Measurements from ENCODE around the gene RUFY2.
"Not testable (repeated sequence)": the region's sequence is repeated elsewhere in the genome, so short reads cannot be mapped to it uniquely, and the experiment has no call there.

The RUFY2 gene

GRCh38 chr10:68406815-68407548 lies at the start of gene RUFY2:
Gene RUFY2, minus strand, starts transcription at chr10:68407277. Its CDS starts 88 bp downstream, at chr10:68407189.
- DNase-seq = peak; percentile 33

- not testable (repeated sequence) for DNase-seq
These were observed 42.6 kb upstream of the RUFY2 start for GRCh38 chr10:68449698-68450097.

GRCh38 chr10:68446179-68446578 lies 39.1 kb upstream of the RUFY2 start:
- DNase-seq = no peak

GRCh38 chr10:68442971-68443370 lies 35.9 kb upstream of the RUFY2 start:
- DNase-seq = no peak

- no peak for DNase-seq
These were observed 33.8 kb upstream of the RUFY2 start for GRCh38 chr10:68440898-68441297.

GRCh38 chr10:68435803-68436202 lies 28.7 kb upstream of the RUFY2 start:
- DNase-seq = no peak

GRCh38 chr10:68434657-68435056 lies 27.6 kb upstream of the RUFY2 start:
- no peak for DNase-seq

- DNase-seq = no peak
These were observed 21.5 kb upstream of the RUFY2 start for GRCh38 chr10:68428396-68429104.

GRCh38 chr10:68424454-68425014 lies 17.5 kb upstream of the RUFY2 start:
- no peak for DNase-seq

- DNase-seq = no peak
These were observed 16.4 kb upstream of the RUFY2 start for GRCh38 chr10:68423522-68423921.

- DNase-seq = no peak
These were observed 12.3 kb upstream of the RUFY2 start for GRCh38 chr10:68419376-68419775.

- DNase-seq = no peak
These were observed 1.9 kb upstream of the RUFY2 start for GRCh38 chr10:68408898-68409518.

- peak; percentile 21 for DNase-seq
These were observed 814 bp downstream of the RUFY2 start for GRCh38 chr10:68406111-68406814.

- DNase-seq = no peak
These were observed 3.4 kb downstream of the RUFY2 start for GRCh38 chr10:68403701-68404100.

- DNase-seq = no peak
These were observed 4.8 kb downstream of the RUFY2 start for GRCh38 chr10:68402276-68402675.

- no peak for DNase-seq
These were observed 10.1 kb downstream of the RUFY2 start for GRCh38 chr10:68397005-68397404.

- no peak for DNase-seq
These were observed 21.3 kb downstream of the RUFY2 start for GRCh38 chr10:68385740-68386139.

- DNase-seq = no peak
These were observed 35.5 kb downstream of the RUFY2 start for GRCh38 chr10:68371604-68372003.

GRCh38 chr10:68367121-68367520 lies 40.0 kb downstream of the RUFY2 start:
- DNase-seq = no peak

- no peak for DNase-seq
These were observed 40.5 kb downstream of the RUFY2 start for GRCh38 chr10:68366600-68366999.

GRCh38 chr10:68365611-68366010 lies 41.5 kb downstream of the RUFY2 start:
- DNase-seq = no peak

GRCh38 chr10:68364101-68364886 lies 42.8 kb downstream of the RUFY2 start:
- DNase-seq = no peak

Data from NCI-H748 treated with DMSO at 0.1 percent for 48 hours (cell line).